GM19455 (cell line): Measurements from ENCODE around the gene BAIAP3.
"Not testable (repeated sequence)": the region's sequence is repeated elsewhere in the genome, so short reads cannot be mapped to it uniquely, and the experiment has no call there.

Source experiments
- ATAC-seq: cut with Tn5 transposase; IDR thresholded peaks from one replicate; pipeline ENCODE4 v1.9.1; 2021; ENCODE audit not compliant: unreplicated experiment

BAIAP3 gene

GRCh38 chr16:1315081-1316032 lies 18.1 kb upstream of the BAIAP3 start:
- ATAC-seq: no peak

GRCh38 chr16:1316033-1316405 lies 17.4 kb upstream of the BAIAP3 start:
- ATAC-seq: no peak

GRCh38 chr16:1317479-1318267 lies 15.8 kb upstream of the BAIAP3 start:
- no peak for ATAC-seq

- ATAC-seq: no peak
Observed at GRCh38 chr16:1318268-1318545, 15.2 kb upstream of the BAIAP3 start.

- no peak for ATAC-seq
Observed at GRCh38 chr16:1319041-1319440, 14.4 kb upstream of the BAIAP3 start.

- ATAC-seq: no peak
Observed at GRCh38 chr16:1320097-1320496, 13.3 kb upstream of the BAIAP3 start.

GRCh38 chr16:1320658-1321240 lies 12.7 kb upstream of the BAIAP3 start:
- no peak for ATAC-seq

GRCh38 chr16:1322407-1322806 lies 11.0 kb upstream of the BAIAP3 start:
- ATAC-seq: no peak

- ATAC-seq: no peak
Observed at GRCh38 chr16:1323296-1324239, 9.9 kb upstream of the BAIAP3 start.

GRCh38 chr16:1324286-1324826 lies 9.1 kb upstream of the BAIAP3 start:
- ATAC-seq: no peak

- no peak for ATAC-seq
Observed at GRCh38 chr16:1325261-1325660, 8.2 kb upstream of the BAIAP3 start.

- ATAC-seq: no peak
Observed at GRCh38 chr16:1325673-1326371, 7.6 kb upstream of the BAIAP3 start.

- no peak for ATAC-seq
Observed at GRCh38 chr16:1326391-1326790, 7.1 kb upstream of the BAIAP3 start.

GRCh38 chr16:1326946-1327618 lies 6.4 kb upstream of the BAIAP3 start:
- ATAC-seq: no peak

GRCh38 chr16:1327619-1327947 lies 5.9 kb upstream of the BAIAP3 start:
- ATAC-seq: no peak

GRCh38 chr16:1328136-1328535 lies 5.3 kb upstream of the BAIAP3 start:
- not testable (repeated sequence) for ATAC-seq

GRCh38 chr16:1328961-1329360 lies 4.5 kb upstream of the BAIAP3 start:
- ATAC-seq: not testable (repeated sequence)

- ATAC-seq: no peak
Observed at GRCh38 chr16:1330260-1330914, 3.1 kb upstream of the BAIAP3 start.
